ENCODE data around the gene EYA2. TPM values are rescaled to one million over a fixed set of nuclear protein-coding genes. Genes with fewer than 3 reads are reported as not detected.

EYA2 gene
- total RNA-seq, 1 donor from 2014 or later, result not detected

DNA sequence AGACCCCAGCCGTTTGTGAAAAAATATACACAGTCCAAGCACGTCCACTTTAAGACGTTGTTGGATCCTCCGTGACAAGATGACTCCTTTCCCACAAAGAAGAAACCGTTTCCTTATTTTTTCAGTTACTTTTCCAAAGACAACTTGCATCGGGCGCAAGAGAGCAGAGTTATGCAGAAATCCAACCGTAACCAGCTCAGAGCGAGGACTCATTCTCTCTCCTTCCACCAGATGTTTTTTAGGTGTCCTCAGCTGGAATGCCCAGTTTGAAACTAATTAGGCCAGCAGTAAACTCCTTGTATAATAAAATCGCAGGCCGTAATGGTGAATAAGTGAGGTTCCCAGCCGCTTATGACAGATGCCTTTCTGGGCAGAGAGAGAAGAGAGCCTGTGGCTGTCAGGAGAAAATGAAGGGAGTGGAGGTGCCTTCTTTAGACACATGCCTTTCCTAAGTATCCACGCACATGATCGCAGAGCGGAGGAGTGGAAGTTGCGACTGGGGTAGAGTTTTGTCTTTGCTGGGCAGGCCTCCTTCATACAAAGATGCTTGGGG lies 2.8 kb downstream of the EYA2 start:
- TF ChIP-seq, protein P1, sequence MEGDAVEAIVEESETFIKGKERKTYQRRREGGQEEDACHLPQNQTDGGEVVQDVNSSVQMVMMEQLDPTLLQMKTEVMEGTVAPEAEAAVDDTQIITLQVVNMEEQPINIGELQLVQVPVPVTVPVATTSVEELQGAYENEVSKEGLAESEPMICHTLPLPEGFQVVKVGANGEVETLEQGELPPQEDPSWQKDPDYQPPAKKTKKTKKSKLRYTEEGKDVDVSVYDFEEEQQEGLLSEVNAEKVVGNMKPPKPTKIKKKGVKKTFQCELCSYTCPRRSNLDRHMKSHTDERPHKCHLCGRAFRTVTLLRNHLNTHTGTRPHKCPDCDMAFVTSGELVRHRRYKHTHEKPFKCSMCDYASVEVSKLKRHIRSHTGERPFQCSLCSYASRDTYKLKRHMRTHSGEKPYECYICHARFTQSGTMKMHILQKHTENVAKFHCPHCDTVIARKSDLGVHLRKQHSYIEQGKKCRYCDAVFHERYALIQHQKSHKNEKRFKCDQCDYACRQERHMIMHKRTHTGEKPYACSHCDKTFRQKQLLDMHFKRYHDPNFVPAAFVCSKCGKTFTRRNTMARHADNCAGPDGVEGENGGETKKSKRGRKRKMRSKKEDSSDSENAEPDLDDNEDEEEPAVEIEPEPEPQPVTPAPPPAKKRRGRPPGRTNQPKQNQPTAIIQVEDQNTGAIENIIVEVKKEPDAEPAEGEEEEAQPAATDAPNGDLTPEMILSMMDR (IDR thresholded peaks at IDR 0.05; ENCODE audit: insufficient read depth, low read length, poor library complexity, severe bottlenecking), result no peak
- DNase-seq (ENCODE audit: low read depth), result no peak
- H3K4me3 ChIP-seq (ENCODE audit: low read depth, low read length), result no peak overlapping the region
- H3K27me3 ChIP-seq (ENCODE audit: control insufficient read depth, insufficient read depth, low read length), result peaks cover 37% of the 10 kb centered on the region
- no peaks in the 10 kb centered on the region for H3K36me3 ChIP-seq (ENCODE audit: control insufficient read depth, insufficient read depth, low read length)

DNA sequence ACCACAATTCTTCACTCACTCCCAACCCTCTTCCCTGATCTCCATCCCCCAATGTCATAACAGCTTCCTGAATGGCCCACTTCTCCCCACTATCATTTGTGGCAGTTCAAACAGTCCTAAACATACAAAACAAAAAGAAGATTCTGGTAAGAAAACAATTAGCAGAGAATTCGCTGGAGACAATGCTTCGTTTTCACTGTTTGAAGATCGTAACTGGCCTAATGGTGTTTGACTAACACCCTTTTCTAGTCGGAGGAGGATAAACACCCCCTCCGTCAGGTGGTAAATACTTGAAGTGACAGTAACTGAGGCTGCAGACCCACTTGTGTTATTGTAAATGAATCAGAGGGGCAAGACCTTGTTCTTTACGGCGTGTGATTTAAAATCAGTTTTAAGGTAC lies 3.8 kb downstream of the EYA2 start:
- TF ChIP-seq, protein P1 (IDR thresholded peaks at IDR 0.05; ENCODE audit: insufficient read depth, low read length, poor library complexity, severe bottlenecking), result no peak
- H3K36me3 ChIP-seq (ENCODE audit: control insufficient read depth, insufficient read depth, low read length), result no peaks in the 10 kb centered on the region
- no peak for DNase-seq (ENCODE audit: low read depth)
- H3K27me3 ChIP-seq (ENCODE audit: control insufficient read depth, insufficient read depth, low read length), result peaks cover 37% of the 10 kb centered on the region
- no peak overlapping the region for H3K4me3 ChIP-seq (ENCODE audit: low read depth, low read length)

DNA sequence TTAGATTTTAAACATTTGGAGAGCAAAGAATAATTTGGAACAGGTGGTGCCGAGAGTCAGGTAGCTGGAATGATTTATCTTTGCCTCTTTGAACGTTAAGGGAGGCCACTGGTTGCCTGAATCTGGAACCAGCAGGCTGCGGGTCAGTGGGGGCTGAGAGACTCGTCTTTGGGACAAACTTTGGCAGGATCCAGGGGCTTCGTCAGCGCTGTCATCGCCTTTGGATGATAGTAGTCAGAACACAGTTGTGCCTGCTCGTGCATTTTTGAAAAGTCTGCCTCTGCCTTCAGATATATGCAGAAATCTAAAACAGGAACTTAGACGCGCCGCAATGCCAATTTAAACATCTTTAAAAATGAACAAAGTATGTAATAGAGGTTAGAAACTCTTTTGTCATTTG lies 5.0 kb downstream of the EYA2 start:
- TF ChIP-seq, protein P1 (IDR thresholded peaks at IDR 0.05; ENCODE audit: insufficient read depth, low read length, poor library complexity, severe bottlenecking), result no peak
- no peak overlapping the region for H3K4me3 ChIP-seq (ENCODE audit: low read depth, low read length)
- no peak for DNase-seq (ENCODE audit: low read depth)
- H3K36me3 ChIP-seq (ENCODE audit: control insufficient read depth, insufficient read depth, low read length), result no peaks in the 10 kb centered on the region
- H3K27me3 ChIP-seq (ENCODE audit: control insufficient read depth, insufficient read depth, low read length), result peaks cover 32% of the 10 kb centered on the region

DNA sequence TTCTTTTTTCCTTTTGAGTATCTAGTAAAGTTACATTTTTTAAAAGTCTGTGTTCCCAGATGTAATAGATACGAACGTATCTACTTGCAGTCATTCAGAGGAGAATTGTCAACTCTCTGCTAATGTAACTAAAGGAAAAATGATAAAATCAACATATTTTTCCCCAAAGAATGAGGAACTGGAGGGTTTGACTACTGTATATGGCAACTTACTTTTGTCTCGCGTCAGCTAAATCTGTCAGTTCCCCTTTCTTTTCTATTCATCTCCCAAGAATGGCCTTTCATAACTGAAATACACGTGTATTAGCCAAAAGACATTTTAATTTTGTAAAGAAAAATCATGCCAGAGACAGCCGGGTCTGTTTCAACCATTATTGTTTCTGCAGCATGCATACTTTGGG lies 5.4 kb downstream of the EYA2 start:
- H3K27me3 ChIP-seq (ENCODE audit: control insufficient read depth, insufficient read depth, low read length), result peaks cover 28% of the 10 kb centered on the region
- no peaks in the 10 kb centered on the region for H3K36me3 ChIP-seq (ENCODE audit: control insufficient read depth, insufficient read depth, low read length)
- TF ChIP-seq, protein P1 (IDR thresholded peaks at IDR 0.05; ENCODE audit: insufficient read depth, low read length, poor library complexity, severe bottlenecking), result no peak
- no peak overlapping the region for H3K4me3 ChIP-seq (ENCODE audit: low read depth, low read length)
- DNase-seq (ENCODE audit: low read depth), result no peak

DNA sequence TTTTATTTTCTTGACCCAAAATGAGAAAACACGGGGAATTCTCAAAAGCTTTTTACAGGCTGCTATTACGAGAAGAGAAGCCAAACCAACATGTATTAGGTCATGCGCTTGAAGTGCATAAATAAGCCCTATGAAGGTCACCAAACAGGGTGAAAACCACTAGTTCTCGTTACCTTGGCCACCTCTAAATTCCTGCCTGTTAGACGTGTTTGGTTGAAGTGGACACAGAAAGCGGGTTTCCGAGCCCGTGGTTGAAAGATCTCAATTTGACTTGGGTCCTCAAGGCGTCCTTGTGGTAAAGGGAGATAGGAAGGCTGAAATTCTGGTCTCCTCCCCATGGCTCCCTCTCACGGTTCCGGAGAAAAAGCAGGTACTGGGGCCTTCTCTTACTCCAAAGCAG lies 6.2 kb downstream of the EYA2 start:
- TF ChIP-seq, protein P1 (IDR thresholded peaks at IDR 0.05; ENCODE audit: insufficient read depth, low read length, poor library complexity, severe bottlenecking), result no peak
- no peaks in the 10 kb centered on the region for H3K36me3 ChIP-seq (ENCODE audit: control insufficient read depth, insufficient read depth, low read length)
- no peak overlapping the region for H3K4me3 ChIP-seq (ENCODE audit: low read depth, low read length)
- no peak for DNase-seq (ENCODE audit: low read depth)
- peaks cover 20% of the 10 kb centered on the region for H3K27me3 ChIP-seq (ENCODE audit: control insufficient read depth, insufficient read depth, low read length)

DNA sequence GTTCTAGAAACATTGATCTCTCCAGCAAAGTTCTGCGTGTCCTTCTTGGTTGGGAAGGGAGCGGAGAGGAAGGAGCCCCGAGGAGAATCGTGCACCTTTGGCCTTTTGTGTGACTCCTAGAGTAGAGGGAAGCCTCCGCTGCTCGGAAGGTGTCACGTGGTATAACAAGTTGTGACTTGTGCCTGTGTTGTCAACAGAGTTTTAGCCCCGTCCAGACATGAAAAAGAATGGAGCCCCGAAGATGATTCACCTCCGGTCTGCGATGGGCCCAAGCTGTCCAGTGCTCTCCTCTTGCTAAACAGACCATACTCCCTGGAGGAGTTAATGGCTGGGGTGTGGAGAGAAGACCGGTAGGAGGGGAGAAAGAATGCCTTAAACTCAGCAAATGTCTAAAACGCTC lies 7.0 kb downstream of the EYA2 start:
- no peak overlapping the region for H3K4me3 ChIP-seq (ENCODE audit: low read depth, low read length)
- peaks cover 19% of the 10 kb centered on the region for H3K27me3 ChIP-seq (ENCODE audit: control insufficient read depth, insufficient read depth, low read length)
- no peak for DNase-seq (ENCODE audit: low read depth)
- H3K36me3 ChIP-seq (ENCODE audit: control insufficient read depth, insufficient read depth, low read length), result no peaks in the 10 kb centered on the region
- TF ChIP-seq, protein P1 (IDR thresholded peaks at IDR 0.05; ENCODE audit: insufficient read depth, low read length, poor library complexity, severe bottlenecking), result no peak

Data from kidney epithelial cell (primary cell).